GM12873 (cell line): ENCODE results near the gene EPB41L3.

Experiments
- CTCF ChIP-seq: IDR thresholded peaks from 2 replicates; pipeline ENCODE4 v1.5.1; 2012; ENCODE audit warnings: low read depth, mild to moderate bottlenecking, moderate library complexity, low read length, control low read depth; ENCODE audit not compliant: insufficient read depth; ENCODE audit errors: missing control alignments

Gene EPB41L3

GRCh38 chr18:5414546-5414945 is 129.3 kb downstream of the EPB41L3 start:
- TF ChIP-seq CTCF: no peak

GRCh38 chr18:5413447-5413846 is 130.3 kb downstream of the EPB41L3 start:
- no peak for TF ChIP-seq CTCF

- TF ChIP-seq CTCF: no peak
Measured at GRCh38 chr18:5410582-5410981, 133.2 kb downstream of the EPB41L3 start.

GRCh38 chr18:5398269-5398668 is 145.5 kb downstream of the EPB41L3 start:
- TF ChIP-seq CTCF: no peak

- no peak for TF ChIP-seq CTCF
Measured at GRCh38 chr18:5397102-5397501, 146.7 kb downstream of the EPB41L3 start.

- no peak for TF ChIP-seq CTCF
Measured at GRCh38 chr18:5395860-5396448, 147.8 kb downstream of the EPB41L3 start.

GRCh38 chr18:5393779-5394178 is 150.0 kb downstream of the EPB41L3 start:
- no peak for TF ChIP-seq CTCF

GRCh38 chr18:5391409-5391808 is 152.4 kb downstream of the EPB41L3 start:
- TF ChIP-seq CTCF: no peak
